GM12892 (cell line): ENCODE results near the gene ARPC4.

Experiments
- POLR2A ChIP-seq: IDR thresholded peaks from 2 replicates; pipeline ENCODE4 v1.6.1; 2011; ENCODE audit warnings: low read depth, low read length, control low read depth
- POLR2AphosphoS5 ChIP-seq: IDR thresholded peaks from 2 replicates; pipeline ENCODE4 v1.6.1; 2011; ENCODE audit warnings: low read depth, low read length, control low read depth
- TAF1 ChIP-seq: IDR thresholded peaks from 2 replicates; pipeline ENCODE4 v1.6.1; 2011; ENCODE audit warnings: low read depth, mild to moderate bottlenecking, control low read depth, low read length, borderline replicate concordance

DNA sequence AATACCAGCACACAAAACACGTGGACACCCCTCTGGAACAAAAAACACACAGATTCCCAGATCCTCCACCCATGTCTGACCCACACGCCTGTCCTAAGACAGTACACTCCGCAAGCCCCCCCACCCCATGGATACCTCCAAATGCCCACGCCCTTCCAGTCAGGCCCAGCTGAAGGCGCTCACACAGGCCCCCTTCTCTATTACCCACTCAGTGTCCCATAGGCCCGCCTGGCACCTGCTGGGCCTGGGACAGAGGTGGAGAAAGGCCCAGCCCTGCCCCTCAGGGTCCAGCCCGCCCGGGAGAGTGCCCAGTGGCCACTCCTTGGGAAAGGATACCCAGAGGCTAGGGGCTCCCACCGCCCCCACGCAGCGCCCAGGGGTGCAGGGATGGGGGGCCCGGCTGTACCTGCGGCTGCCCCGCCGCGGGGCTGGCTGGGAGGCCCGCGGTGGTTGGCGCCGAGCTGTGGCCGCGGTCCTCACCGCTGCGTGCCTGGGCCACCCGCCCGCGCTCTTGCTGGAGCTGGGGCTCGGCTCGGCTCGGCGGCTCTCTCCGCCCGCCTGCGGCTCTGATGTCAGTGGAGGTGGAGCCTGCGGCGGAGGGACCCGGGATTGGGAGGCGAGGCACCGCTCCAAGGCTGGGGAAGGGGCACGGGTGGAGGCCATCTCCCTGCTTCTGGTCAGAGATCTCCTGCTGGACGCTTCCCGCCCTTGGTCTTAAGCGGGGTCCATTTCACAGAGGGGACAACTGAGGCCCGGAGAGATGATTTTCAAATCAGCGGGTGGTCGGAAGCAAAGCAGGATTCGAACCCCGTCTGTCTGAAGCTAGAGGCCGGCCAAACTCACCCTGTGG, 23.2 kb upstream of the ARPC4 start, which contains the start of gene CAMK1:
- no peak for TF ChIP-seq POLR2A
- TF ChIP-seq POLR2AphosphoS5: no peak
- TF ChIP-seq TAF1: no peak
